ENCODE measurements around the gene ADAMTSL1.

ADAMTSL1 gene

GRCh38 chr9:18466101-18466500, 7.9 kb upstream of the ADAMTSL1 start:
- Histone ChIP-seq H3K36me3 (ENCODE audit: insufficient read depth, low read length) (no peaks in the 10 kb centered on the region), H3K9me3 (ENCODE audit: low read length) (no peaks in the 10 kb centered on the region), H3K4me3 (ENCODE audit: low read depth in 1 of 2, low read length in 2 of 2) (no peak overlapping the region)

GRCh38 chr9:18467696-18468095, 6.3 kb upstream of the ADAMTSL1 start:
- no peak overlapping the region for H3K9ac ChIP-seq (ENCODE audit: low read length)
- no peak overlapping the region for H3K4me3 ChIP-seq (ENCODE audit: low read depth in 1 of 2, low read length in 2 of 2)
- no peak overlapping the region for H3K27ac ChIP-seq (ENCODE audit: low read depth, low read length)
- H3K9me3 ChIP-seq (ENCODE audit: low read length): no peaks in the 10 kb centered on the region
- H3K4me1 ChIP-seq (ENCODE audit: insufficient read depth, low read length): peaks cover 3% of the 10 kb centered on the region
- H3K27me3 ChIP-seq (ENCODE audit: control insufficient read depth in 1 of 2, insufficient read depth in 2 of 2, low read length in 2 of 2): no peaks in the 10 kb centered on the region
- H3K36me3 ChIP-seq (ENCODE audit: insufficient read depth, low read length): no peaks in the 10 kb centered on the region

More at GRCh38 chr9:18466101-18466500, 7.9 kb upstream of the ADAMTSL1 start:
- H3K27me3 ChIP-seq (ENCODE audit: control insufficient read depth in 1 of 2, insufficient read depth in 2 of 2, low read length in 2 of 2): no peaks in the 10 kb centered on the region
- no peaks in the 10 kb centered on the region for H3K4me1 ChIP-seq (ENCODE audit: insufficient read depth, low read length)
- H3K27ac ChIP-seq (ENCODE audit: low read depth, low read length): no peak overlapping the region
- no peak overlapping the region for H3K9ac ChIP-seq (ENCODE audit: low read length)

- H3K27ac ChIP-seq (ENCODE audit: low read depth, low read length): no peak overlapping the region
- no peak overlapping the region for H3K4me3 ChIP-seq (ENCODE audit: low read depth in 1 of 2, low read length in 2 of 2)
Observed at GRCh38 chr9:18472435-18472834, 1.5 kb upstream of the ADAMTSL1 start.

GRCh38 chr9:18472841-18473251, 1.1 kb upstream of the ADAMTSL1 start:
- no peak overlapping the region for H3K9ac ChIP-seq (ENCODE audit: low read length)
- no peaks in the 10 kb centered on the region for H3K27me3 ChIP-seq (ENCODE audit: control insufficient read depth in 1 of 2, insufficient read depth in 2 of 2, low read length in 2 of 2)
- H3K9me3 ChIP-seq (ENCODE audit: low read length): no peaks in the 10 kb centered on the region
- peaks cover 22% of the 10 kb centered on the region for H3K4me1 ChIP-seq (ENCODE audit: insufficient read depth, low read length)
- no peak overlapping the region for H3K4me3 ChIP-seq (ENCODE audit: low read depth in 1 of 2, low read length in 2 of 2)
- H3K36me3 ChIP-seq (ENCODE audit: insufficient read depth, low read length): no peaks in the 10 kb centered on the region
- H3K27ac ChIP-seq (ENCODE audit: low read depth, low read length): no peak overlapping the region

More at GRCh38 chr9:18472435-18472834, 1.5 kb upstream of the ADAMTSL1 start:
- no peak overlapping the region for H3K9ac ChIP-seq (ENCODE audit: low read length)
- no peaks in the 10 kb centered on the region for H3K27me3 ChIP-seq (ENCODE audit: control insufficient read depth in 1 of 2, insufficient read depth in 2 of 2, low read length in 2 of 2)
- H3K9me3 ChIP-seq (ENCODE audit: low read length): no peaks in the 10 kb centered on the region
- H3K4me1 ChIP-seq (ENCODE audit: insufficient read depth, low read length): peaks cover 22% of the 10 kb centered on the region
- no peaks in the 10 kb centered on the region for H3K36me3 ChIP-seq (ENCODE audit: insufficient read depth, low read length)

- no peaks in the 10 kb centered on the region for H3K9me3 ChIP-seq (ENCODE audit: low read length)
- H3K36me3 ChIP-seq (ENCODE audit: insufficient read depth, low read length): no peaks in the 10 kb centered on the region
- H3K27ac ChIP-seq (ENCODE audit: low read depth, low read length): no peak overlapping the region
- H3K27me3 ChIP-seq (ENCODE audit: control insufficient read depth in 1 of 2, insufficient read depth in 2 of 2, low read length in 2 of 2): no peaks in the 10 kb centered on the region
- peak overlapping the region in 1 of 2 donors; percentile 61 for H3K4me3 ChIP-seq (ENCODE audit: low read depth in 1 of 2, low read length in 2 of 2)
- peaks cover 22% of the 10 kb centered on the region for H3K4me1 ChIP-seq (ENCODE audit: insufficient read depth, low read length)
- H3K9ac ChIP-seq (ENCODE audit: low read length): no peak overlapping the region
Observed at GRCh38 chr9:18474783-18475182, 830 bp downstream of the ADAMTSL1 start.

- Histone ChIP-seq H3K27ac (ENCODE audit: low read depth, low read length) (no peak overlapping the region), H3K9ac (ENCODE audit: low read length) (no peak overlapping the region), H3K4me1 (ENCODE audit: insufficient read depth, low read length) (peaks cover 22% of the 10 kb centered on the region), H3K36me3 (ENCODE audit: insufficient read depth, low read length) (no peaks in the 10 kb centered on the region), H3K27me3 (ENCODE audit: control insufficient read depth in 1 of 2, insufficient read depth in 2 of 2, low read length in 2 of 2) (no peaks in the 10 kb centered on the region), H3K9me3 (ENCODE audit: low read length) (no peaks in the 10 kb centered on the region), H3K4me3 (ENCODE audit: low read depth in 1 of 2, low read length in 2 of 2) (no peak overlapping the region)
Observed at GRCh38 chr9:18477121-18477660, 3.2 kb downstream of the ADAMTSL1 start.

- H3K36me3 ChIP-seq (ENCODE audit: insufficient read depth, low read length): no peaks in the 10 kb centered on the region
- no peaks in the 10 kb centered on the region for H3K9me3 ChIP-seq (ENCODE audit: low read length)
- H3K27ac ChIP-seq (ENCODE audit: low read depth, low read length): no peak overlapping the region
- H3K4me3 ChIP-seq (ENCODE audit: low read depth in 1 of 2, low read length in 2 of 2): no peak overlapping the region
- H3K27me3 ChIP-seq (ENCODE audit: control insufficient read depth in 1 of 2, insufficient read depth in 2 of 2, low read length in 2 of 2): no peaks in the 10 kb centered on the region
- H3K9ac ChIP-seq (ENCODE audit: low read length): no peak overlapping the region
- peaks cover 18% of the 10 kb centered on the region for H3K4me1 ChIP-seq (ENCODE audit: insufficient read depth, low read length)
Observed at GRCh38 chr9:18477719-18478118, 3.8 kb downstream of the ADAMTSL1 start.

GRCh38 chr9:18478501-18479361, 4.8 kb downstream of the ADAMTSL1 start:
- Histone ChIP-seq H3K9ac (ENCODE audit: low read length) (no peak overlapping the region), H3K4me3 (ENCODE audit: low read depth in 1 of 2, low read length in 2 of 2) (no peak overlapping the region), H3K4me1 (ENCODE audit: insufficient read depth, low read length) (peaks cover 13% of the 10 kb centered on the region), H3K36me3 (ENCODE audit: insufficient read depth, low read length) (no peaks in the 10 kb centered on the region), H3K9me3 (ENCODE audit: low read length) (no peaks in the 10 kb centered on the region), H3K27me3 (ENCODE audit: control insufficient read depth in 1 of 2, insufficient read depth in 2 of 2, low read length in 2 of 2) (no peaks in the 10 kb centered on the region), H3K27ac (ENCODE audit: low read depth, low read length) (no peak overlapping the region)

- no peaks in the 10 kb centered on the region for H3K9me3 ChIP-seq (ENCODE audit: low read length)
- no peak overlapping the region for H3K9ac ChIP-seq (ENCODE audit: low read length)
- H3K4me3 ChIP-seq (ENCODE audit: low read depth in 1 of 2, low read length in 2 of 2): no peak overlapping the region
- no peak overlapping the region for H3K27ac ChIP-seq (ENCODE audit: low read depth, low read length)
- no peaks in the 10 kb centered on the region for H3K36me3 ChIP-seq (ENCODE audit: insufficient read depth, low read length)
- H3K27me3 ChIP-seq (ENCODE audit: control insufficient read depth in 1 of 2, insufficient read depth in 2 of 2, low read length in 2 of 2): no peaks in the 10 kb centered on the region
- H3K4me1 ChIP-seq (ENCODE audit: insufficient read depth, low read length): peaks cover 8% of the 10 kb centered on the region
Observed at GRCh38 chr9:18479405-18479804, 5.5 kb downstream of the ADAMTSL1 start.

- no peak overlapping the region for H3K4me3 ChIP-seq (ENCODE audit: low read depth in 1 of 2, low read length in 2 of 2)
- H3K27ac ChIP-seq (ENCODE audit: low read depth, low read length): no peak overlapping the region
- H3K4me1 ChIP-seq (ENCODE audit: insufficient read depth, low read length): no peaks in the 10 kb centered on the region
- H3K9ac ChIP-seq (ENCODE audit: low read length): no peak overlapping the region
- H3K36me3 ChIP-seq (ENCODE audit: insufficient read depth, low read length): no peaks in the 10 kb centered on the region
- H3K27me3 ChIP-seq (ENCODE audit: control insufficient read depth in 1 of 2, insufficient read depth in 2 of 2, low read length in 2 of 2): no peaks in the 10 kb centered on the region
- no peaks in the 10 kb centered on the region for H3K9me3 ChIP-seq (ENCODE audit: low read length)
Observed at GRCh38 chr9:18480662-18481093, 6.7 kb downstream of the ADAMTSL1 start.

GRCh38 chr9:18482371-18482770, 8.4 kb downstream of the ADAMTSL1 start:
- no peak overlapping the region for H3K9ac ChIP-seq (ENCODE audit: low read length)
- no peaks in the 10 kb centered on the region for H3K36me3 ChIP-seq (ENCODE audit: insufficient read depth, low read length)
- peaks cover 4% of the 10 kb centered on the region for H3K4me1 ChIP-seq (ENCODE audit: insufficient read depth, low read length)
- H3K27me3 ChIP-seq (ENCODE audit: control insufficient read depth in 1 of 2, insufficient read depth in 2 of 2, low read length in 2 of 2): no peaks in the 10 kb centered on the region
- no peaks in the 10 kb centered on the region for H3K9me3 ChIP-seq (ENCODE audit: low read length)
- H3K27ac ChIP-seq (ENCODE audit: low read depth, low read length): no peak overlapping the region
- no peak overlapping the region for H3K4me3 ChIP-seq (ENCODE audit: low read depth in 1 of 2, low read length in 2 of 2)
